ENCODE data around the gene KIF26A.
A peak's percentile ranks its signal among the peaks of the same experiment; 100 is the strongest.

The KIF26A gene

DNA sequence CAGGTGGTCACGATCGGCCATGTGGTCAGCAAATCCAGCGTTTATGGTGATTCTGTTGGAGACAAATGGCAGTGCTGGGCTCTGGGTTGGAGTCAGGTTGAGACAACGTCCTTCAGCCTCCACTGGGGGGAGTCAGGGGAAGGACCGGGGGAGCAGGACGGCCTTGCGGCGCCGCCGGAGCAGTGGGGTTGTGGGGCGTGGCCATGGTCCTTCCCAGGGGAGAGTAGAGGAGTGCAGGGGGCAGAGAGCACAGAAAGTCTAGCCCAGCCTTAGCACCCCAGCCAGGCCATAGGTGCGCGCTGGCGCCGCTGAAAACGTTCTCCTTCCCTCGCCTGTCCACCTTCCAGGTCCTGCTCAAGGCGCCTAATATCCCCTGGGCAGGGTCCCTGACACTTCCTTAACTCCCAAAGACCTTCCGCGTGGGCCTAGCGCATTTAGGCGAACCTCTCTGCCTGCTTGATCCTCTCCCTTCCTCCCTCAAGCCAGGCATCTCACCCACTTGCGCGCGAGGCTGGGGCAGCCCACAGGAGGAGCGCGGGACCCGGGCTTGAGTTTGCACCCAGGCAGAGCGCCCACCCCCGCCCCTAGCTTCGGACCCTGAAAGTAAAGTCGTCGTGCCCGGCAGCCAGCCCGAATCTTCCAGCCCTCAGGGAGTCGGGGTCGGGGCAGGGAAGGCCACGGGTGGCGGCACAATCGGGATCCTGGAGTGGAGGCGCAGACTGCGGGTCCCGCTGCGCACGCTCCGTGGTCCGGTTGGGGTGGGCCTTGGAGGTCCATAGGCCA, 3.1 kb upstream of the KIF26A start:
- H3K9me3 ChIP-seq (ENCODE audit: low read length) = peaks cover under 1% of the 10 kb centered on the region
- H3K36me3 ChIP-seq (ENCODE audit: insufficient read depth, low read length) = no peaks in the 10 kb centered on the region
- peaks cover 29% of the 10 kb centered on the region for H3K4me1 ChIP-seq (ENCODE audit: insufficient read depth, low read length)
- H3K4me3 ChIP-seq (ENCODE audit: low read length) = peak overlapping the region; percentile 20
- peaks cover 45% of the 10 kb centered on the region for H3K27me3 ChIP-seq (ENCODE audit: insufficient read depth, low read length)
- no peak overlapping the region for H2AFZ ChIP-seq (ENCODE audit: low read depth, low read length)

DNA sequence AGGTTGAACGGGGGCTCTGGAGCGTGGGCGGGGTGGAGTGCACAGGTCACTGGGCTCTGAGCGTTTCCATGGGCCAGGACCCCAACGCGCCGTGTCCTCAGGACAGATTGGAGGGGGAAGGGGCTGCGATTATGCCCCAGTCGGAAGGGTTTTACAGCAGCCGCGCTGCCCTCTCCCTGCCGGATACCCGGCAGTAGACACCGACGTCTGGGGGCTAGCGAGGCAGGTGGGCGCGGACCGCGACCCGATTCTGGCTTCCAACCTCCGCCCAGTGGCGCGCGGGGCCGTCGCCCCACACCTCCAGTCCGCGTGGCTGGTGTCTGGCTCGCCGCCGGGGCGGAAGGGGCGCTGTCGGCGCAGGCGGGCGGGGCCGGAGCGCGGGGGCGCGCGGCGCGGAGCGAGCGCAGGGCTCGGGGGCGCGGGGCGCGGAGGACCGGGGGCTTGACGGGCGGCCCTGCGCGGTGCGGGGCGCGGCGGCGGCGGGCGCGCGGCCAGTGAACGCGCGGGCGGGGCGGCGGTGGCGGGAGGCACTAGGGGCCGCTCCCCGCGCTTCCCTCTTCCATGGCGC, 2.4 kb upstream of the KIF26A start:
- peaks cover 45% of the 10 kb centered on the region for H3K27me3 ChIP-seq (ENCODE audit: insufficient read depth, low read length)
- H2AFZ ChIP-seq (ENCODE audit: low read depth, low read length) = no peak overlapping the region
- H3K36me3 ChIP-seq (ENCODE audit: insufficient read depth, low read length) = no peaks in the 10 kb centered on the region
- no peaks in the 10 kb centered on the region for H3K9me3 ChIP-seq (ENCODE audit: low read length)
- H3K4me1 ChIP-seq (ENCODE audit: insufficient read depth, low read length) = peaks cover 30% of the 10 kb centered on the region
- H3K4me3 ChIP-seq (ENCODE audit: low read length) = peak overlapping the region; percentile 20

DNA sequence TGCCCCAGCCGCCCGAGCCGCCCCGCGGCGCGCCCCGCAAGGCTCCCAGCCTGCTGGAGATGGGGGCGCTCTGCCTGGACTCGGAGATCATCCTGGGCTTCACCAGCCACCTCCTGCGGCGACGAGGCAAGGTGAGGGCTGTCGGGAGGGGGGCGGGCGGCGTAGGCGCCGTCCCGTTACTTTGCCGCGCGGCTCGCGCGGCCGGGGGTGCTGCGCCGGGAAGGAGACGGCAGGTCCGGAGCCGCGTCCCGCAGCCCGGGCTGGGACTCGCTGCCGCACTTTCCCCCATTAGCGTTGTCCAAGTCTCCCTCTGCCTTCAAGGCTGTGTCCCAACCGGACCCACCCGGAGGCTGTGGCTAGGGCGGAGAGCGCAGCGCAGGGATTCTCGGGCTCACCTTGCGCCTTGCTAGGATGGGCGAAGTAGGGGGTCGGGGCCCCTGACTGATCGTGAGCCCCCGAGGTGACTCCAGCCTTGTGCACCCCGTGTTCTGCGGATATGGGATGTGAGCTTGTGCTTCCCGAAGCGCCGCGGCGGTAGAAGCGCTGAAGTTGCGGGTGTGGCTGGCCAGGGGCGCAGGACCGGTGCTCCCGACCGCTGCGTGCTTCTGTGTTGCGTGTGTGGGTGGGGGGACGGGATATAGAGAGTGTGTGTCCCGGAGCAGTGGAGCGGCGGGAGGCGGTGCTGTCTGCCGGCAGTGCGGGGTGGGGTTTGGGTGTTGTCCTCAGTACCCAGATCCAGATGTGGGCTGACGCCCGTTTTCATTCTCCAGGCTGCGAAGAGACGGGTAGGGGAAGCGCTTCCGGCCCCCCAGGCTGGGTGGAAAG, 1.7 kb upstream of the KIF26A start:
- Histone ChIP-seq H3K9me3 (ENCODE audit: low read length) (no peaks in the 10 kb centered on the region), H3K4me3 (ENCODE audit: low read length) (peak overlapping the region; percentile 16), H3K4me1 (ENCODE audit: insufficient read depth, low read length) (peaks cover 30% of the 10 kb centered on the region), H3K36me3 (ENCODE audit: insufficient read depth, low read length) (no peaks in the 10 kb centered on the region), H2AFZ (ENCODE audit: low read depth, low read length) (no peak overlapping the region), H3K27me3 (ENCODE audit: insufficient read depth, low read length) (peaks cover 45% of the 10 kb centered on the region)

DNA sequence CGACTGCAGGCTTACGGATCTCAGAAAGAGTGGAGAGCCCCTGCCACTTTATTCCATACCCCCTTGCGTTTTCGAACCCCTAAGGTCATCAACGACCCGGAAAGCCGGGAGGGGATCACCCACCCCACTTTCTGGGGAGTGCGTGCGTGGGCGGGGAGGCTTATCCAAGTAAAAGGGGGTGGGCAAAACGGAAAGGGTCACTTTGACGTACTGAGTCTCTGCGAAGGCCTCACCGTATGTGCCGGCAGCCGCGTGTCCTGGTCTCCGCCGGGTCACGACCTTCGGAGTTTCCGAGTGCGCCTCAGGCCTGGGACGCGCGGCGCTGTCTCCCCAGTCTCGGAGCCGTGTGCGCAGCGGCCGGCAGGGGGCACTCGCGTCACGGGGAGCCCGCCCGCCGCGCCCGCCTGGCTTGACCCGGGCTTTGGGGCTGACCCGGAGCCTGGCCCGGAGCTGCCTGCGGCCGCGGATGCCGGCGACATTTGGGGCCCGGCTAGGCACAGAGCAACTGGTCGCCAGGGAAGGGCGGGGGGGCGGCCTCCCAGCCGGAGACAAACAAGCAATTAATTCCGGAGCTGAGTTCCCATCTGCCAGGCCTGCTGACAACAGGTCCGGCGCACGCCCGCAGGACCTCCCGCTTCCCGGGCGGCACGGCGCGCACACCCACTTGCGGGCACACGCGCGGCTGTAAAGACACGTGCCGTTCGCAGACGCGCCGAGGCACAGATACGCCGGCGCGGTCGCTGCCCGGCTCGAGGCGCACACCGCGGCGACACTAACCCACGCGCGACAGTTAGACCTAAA, 890 bp upstream of the KIF26A start:
- Histone ChIP-seq H2AFZ (ENCODE audit: low read depth, low read length) (peak overlapping the region; percentile 64), H3K9me3 (ENCODE audit: low read length) (no peaks in the 10 kb centered on the region), H3K36me3 (ENCODE audit: insufficient read depth, low read length) (no peaks in the 10 kb centered on the region), H3K4me1 (ENCODE audit: insufficient read depth, low read length) (peaks cover 30% of the 10 kb centered on the region), H3K27me3 (ENCODE audit: insufficient read depth, low read length) (peaks cover 45% of the 10 kb centered on the region), H3K4me3 (ENCODE audit: low read length) (peak overlapping the region; percentile 52)

DNA sequence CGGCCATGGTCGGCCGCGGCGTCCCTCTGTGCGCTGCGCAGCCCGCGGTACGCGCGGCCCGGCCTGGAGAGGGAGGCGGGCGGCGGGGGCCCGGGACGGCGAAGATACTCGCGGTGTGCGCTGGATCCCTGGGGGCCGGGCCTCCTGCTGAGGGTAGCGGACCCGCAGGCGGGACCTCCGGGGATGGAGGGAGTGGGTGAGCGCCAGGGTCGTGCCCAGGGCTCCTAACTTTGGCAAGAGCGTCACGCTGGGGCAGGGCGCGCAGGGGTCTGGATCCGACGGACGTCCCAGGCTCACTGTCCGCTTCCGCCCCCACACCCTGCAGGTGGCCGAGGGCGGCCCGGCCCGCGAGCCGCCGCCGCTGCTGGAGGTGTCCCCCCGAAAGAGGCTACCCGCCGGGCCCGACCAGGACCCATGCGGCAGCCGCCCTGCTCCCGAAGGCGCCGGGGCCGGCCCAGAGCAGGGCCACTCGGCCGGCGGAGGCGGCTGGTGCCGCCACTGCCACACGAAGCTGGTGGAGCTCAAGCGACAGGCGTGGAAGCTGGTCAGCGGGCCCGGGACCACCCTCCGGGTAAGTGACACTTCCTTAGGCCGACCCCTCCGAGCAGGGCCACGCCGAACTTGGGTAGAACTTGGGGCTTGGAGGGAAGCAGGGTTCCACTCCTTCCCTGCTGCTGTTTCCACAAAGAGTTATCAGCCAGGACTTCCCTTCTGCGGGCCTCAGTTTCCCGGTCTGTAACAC, 502 bp downstream of the KIF26A start:
- no peaks in the 10 kb centered on the region for H3K9me3 ChIP-seq (ENCODE audit: low read length)
- no peaks in the 10 kb centered on the region for H3K36me3 ChIP-seq (ENCODE audit: insufficient read depth, low read length)
- peak overlapping the region; percentile 64 for H2AFZ ChIP-seq (ENCODE audit: low read depth, low read length)
- peaks cover 35% of the 10 kb centered on the region for H3K27me3 ChIP-seq (ENCODE audit: insufficient read depth, low read length)
- H3K4me1 ChIP-seq (ENCODE audit: insufficient read depth, low read length) = peaks cover 30% of the 10 kb centered on the region
- peak overlapping the region; percentile 52 for H3K4me3 ChIP-seq (ENCODE audit: low read length)

DNA sequence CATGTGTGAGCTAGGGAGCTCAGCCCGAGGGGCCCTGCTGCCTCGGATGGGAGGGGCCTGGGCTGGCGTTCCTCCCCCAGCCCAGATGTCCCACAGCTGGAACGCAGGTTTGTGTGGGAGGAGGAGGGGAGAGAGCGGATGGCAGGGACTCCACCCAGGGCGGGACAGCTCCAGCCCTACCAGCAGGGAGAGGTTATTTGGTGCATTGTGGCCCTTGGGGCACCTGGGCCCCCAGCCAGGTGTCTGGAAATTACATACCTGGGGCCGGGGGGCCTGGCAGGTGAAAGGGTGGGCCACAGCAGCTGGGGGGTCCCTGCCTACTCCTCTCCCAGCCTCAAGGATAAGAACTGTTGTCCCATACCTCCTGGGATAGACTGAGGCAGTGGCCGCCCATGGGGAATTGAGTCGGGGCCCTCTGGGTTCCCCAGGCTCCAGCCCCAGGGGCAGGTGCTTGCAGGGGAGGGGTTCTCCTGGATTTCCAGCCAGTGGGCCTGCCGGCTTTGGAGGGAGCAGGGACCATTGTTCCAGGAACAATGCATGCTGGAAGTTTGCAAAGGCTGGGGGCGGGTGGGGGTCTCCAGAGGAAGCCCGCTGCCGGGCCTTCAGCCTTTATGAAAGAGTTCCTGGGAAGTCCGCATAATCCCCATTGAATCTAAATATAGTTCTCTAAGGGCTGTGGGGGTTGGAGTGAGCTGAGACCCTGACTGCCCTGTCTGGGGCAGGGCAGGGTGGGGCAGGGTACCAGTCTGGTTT, 1.2 kb downstream of the KIF26A start:
- no peaks in the 10 kb centered on the region for H3K9me3 ChIP-seq (ENCODE audit: low read length)
- peaks cover 29% of the 10 kb centered on the region for H3K27me3 ChIP-seq (ENCODE audit: insufficient read depth, low read length)
- no peak overlapping the region for H2AFZ ChIP-seq (ENCODE audit: low read depth, low read length)
- no peaks in the 10 kb centered on the region for H3K36me3 ChIP-seq (ENCODE audit: insufficient read depth, low read length)
- peak overlapping the region; percentile 52 for H3K4me3 ChIP-seq (ENCODE audit: low read length)
- H3K4me1 ChIP-seq (ENCODE audit: insufficient read depth, low read length) = peaks cover 30% of the 10 kb centered on the region

DNA sequence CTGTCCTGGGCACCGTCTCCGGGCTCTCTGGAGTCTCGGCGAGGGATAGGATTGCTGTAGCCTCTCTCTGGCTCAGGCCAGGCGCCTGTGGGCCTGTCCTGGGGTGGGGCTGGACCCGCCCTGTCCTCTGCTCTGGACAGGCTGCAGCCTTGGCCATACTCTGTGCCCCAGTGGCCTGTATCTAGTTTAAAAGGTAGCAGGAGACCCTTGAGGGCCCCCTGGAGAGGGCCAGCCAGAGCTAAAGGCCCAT, 1.8 kb downstream of the KIF26A start:
- Histone ChIP-seq H3K9me3 (ENCODE audit: low read length) (no peaks in the 10 kb centered on the region), H3K4me1 (ENCODE audit: insufficient read depth, low read length) (peaks cover 25% of the 10 kb centered on the region), H2AFZ (ENCODE audit: low read depth, low read length) (no peak overlapping the region), H3K27me3 (ENCODE audit: insufficient read depth, low read length) (peaks cover 25% of the 10 kb centered on the region), H3K36me3 (ENCODE audit: insufficient read depth, low read length) (no peaks in the 10 kb centered on the region), H3K4me3 (ENCODE audit: low read length) (no peak overlapping the region)

DNA sequence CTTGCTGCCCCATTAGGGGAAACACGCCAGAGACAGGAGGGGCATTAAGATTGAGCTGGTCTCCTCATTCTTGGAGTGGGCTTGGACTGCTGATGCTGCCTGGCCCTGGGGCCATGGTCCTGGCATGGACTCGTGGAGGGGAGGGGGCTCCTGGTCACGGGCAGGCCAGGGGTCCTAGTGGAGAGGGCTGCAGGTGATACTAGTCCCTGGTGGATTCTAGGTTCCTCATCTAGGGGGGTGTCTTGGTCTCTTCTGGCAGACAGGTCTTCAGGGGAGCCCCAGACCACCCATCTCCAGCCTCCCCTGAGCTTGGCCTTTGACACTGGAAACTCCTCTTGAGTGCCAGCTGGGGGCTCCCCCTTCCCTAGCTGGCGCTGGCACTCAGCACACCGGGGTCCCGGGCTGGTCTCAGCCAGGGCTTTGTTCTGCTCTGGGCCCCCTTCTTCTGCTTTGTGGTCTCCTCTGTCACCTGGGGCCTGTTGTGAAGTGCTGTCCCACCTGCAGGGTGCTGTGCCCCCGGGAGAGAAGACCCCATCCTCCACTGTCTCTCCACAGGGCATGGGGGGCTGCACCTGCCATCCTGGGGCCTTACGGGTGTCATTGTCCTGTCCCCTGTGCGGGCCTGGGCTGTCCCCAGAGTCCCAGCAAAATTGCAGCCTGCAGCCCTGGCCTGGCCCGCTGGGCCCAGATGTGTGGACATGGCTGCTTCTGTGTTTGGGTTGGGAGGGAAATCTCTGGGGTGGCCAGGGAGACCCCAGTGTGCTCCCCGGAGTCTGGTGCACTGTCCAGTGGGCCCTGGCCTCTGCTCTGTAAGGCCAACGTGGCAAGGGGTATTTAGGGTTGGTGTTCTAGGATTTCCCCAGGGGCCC, 2.3 kb downstream of the KIF26A start:
- Histone ChIP-seq H3K4me1 (ENCODE audit: insufficient read depth, low read length) (peaks cover 24% of the 10 kb centered on the region), H3K4me3 (ENCODE audit: low read length) (no peak overlapping the region), H3K27me3 (ENCODE audit: insufficient read depth, low read length) (peaks cover 20% of the 10 kb centered on the region), H3K36me3 (ENCODE audit: insufficient read depth, low read length) (no peaks in the 10 kb centered on the region), H2AFZ (ENCODE audit: low read depth, low read length) (no peak overlapping the region), H3K9me3 (ENCODE audit: low read length) (no peaks in the 10 kb centered on the region)

DNA sequence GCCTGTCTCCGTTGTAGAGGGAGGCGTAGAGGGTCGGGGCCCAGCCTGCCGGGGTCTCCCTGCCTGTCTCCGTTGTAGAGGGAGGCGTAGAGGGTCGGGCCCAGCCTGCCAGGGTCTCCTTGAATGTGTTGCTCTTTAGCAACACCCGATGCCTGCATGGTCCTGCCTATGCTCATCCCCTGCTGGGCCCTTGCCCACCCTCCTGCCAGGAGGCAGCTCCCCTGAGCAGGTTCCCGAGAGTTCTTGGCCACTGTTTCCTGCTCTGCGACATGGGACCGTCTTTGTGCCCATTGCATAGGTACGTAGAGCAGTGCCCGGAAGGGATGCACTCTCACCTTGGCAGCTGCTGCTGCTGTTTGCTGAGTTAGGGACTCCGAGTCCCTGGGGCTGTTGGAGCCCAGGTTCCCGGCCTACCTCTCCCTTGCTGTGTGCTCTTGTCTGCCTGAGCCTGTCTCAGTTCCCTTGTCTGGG, 3.3 kb downstream of the KIF26A start:
- H3K4me1 ChIP-seq (ENCODE audit: insufficient read depth, low read length) = peaks cover 21% of the 10 kb centered on the region
- H3K4me3 ChIP-seq (ENCODE audit: low read length) = no peak overlapping the region
- no peaks in the 10 kb centered on the region for H3K9me3 ChIP-seq (ENCODE audit: low read length)
- no peaks in the 10 kb centered on the region for H3K36me3 ChIP-seq (ENCODE audit: insufficient read depth, low read length)
- H2AFZ ChIP-seq (ENCODE audit: low read depth, low read length) = no peak overlapping the region
- H3K27me3 ChIP-seq (ENCODE audit: insufficient read depth, low read length) = peaks cover 12% of the 10 kb centered on the region

DNA sequence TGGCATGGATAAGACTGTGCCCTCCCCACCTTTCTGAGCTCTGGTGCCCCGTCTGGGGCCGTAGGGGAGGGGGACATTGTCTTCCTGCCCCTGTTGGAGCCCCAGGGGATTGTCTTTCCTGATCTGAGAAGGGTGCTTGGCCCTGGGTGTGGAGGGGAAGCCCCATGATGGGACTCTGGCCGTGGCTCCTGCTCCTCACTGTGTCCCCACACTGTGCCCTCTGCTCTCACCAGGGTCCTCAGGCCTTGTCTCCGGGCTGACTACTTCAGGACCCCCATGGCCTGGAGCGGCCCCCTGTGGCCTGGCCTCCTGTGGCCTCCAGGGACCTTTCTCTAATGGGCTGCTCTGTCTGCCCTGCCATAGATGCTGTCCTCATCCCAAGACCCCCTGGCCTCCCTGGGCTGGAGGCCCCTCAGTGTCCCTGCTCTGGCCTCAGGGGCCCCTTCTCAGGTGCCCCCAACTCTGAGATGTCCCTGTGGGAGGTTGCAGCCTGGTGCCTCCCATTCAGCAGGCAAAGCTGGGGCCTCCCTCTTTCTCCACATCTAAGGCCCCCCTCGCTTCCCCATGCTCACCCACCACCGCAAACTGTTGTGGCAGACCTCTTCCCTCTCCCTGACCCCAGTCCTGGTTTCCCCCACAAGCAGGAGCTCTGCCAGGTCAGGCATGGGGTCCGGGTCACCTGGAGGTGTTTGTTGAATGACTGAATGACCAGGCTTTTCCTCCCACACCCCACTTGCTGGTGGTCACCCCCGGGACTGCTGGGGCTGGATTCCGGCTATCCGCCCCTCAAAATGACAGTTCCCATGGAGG, 4.0 kb downstream of the KIF26A start:
- peaks cover 5% of the 10 kb centered on the region for H3K27me3 ChIP-seq (ENCODE audit: insufficient read depth, low read length)
- H2AFZ ChIP-seq (ENCODE audit: low read depth, low read length) = no peak overlapping the region
- H3K4me1 ChIP-seq (ENCODE audit: insufficient read depth, low read length) = peaks cover 21% of the 10 kb centered on the region
- no peak overlapping the region for H3K4me3 ChIP-seq (ENCODE audit: low read length)
- H3K36me3 ChIP-seq (ENCODE audit: insufficient read depth, low read length) = no peaks in the 10 kb centered on the region
- no peaks in the 10 kb centered on the region for H3K9me3 ChIP-seq (ENCODE audit: low read length)
